ENCODE results near the gene KRTAP5-5.

DNA sequence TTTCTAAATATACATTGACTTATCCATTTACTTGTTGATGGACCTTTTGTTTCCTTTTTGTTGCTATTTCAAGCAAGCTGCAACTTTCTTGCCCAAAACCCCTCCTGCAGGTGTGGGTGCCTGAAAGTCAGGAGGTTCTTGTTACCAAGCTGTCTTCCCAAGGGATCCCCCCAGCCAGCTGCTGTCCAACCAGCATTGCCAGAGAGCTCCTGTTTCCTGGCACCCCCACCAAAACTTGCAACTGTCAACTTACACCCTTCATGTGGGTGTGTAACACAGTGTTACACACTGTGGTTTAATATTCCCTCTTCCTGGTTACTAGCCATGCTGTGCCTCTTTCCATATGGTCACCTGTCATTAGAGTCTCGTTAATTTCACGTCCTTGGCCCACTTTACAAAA, 42.9 kb upstream of the KRTAP5-5 start:
- TF ChIP-seq, protein P1, sequence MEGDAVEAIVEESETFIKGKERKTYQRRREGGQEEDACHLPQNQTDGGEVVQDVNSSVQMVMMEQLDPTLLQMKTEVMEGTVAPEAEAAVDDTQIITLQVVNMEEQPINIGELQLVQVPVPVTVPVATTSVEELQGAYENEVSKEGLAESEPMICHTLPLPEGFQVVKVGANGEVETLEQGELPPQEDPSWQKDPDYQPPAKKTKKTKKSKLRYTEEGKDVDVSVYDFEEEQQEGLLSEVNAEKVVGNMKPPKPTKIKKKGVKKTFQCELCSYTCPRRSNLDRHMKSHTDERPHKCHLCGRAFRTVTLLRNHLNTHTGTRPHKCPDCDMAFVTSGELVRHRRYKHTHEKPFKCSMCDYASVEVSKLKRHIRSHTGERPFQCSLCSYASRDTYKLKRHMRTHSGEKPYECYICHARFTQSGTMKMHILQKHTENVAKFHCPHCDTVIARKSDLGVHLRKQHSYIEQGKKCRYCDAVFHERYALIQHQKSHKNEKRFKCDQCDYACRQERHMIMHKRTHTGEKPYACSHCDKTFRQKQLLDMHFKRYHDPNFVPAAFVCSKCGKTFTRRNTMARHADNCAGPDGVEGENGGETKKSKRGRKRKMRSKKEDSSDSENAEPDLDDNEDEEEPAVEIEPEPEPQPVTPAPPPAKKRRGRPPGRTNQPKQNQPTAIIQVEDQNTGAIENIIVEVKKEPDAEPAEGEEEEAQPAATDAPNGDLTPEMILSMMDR (conservative IDR thresholded peaks at IDR 0.05; ENCODE audit: low read depth in 2 of 2), result no peak
- TF ChIP-seq JUNB (IDR thresholded peaks at IDR 0.05; ENCODE audit: unreplicated experiment), result no peak
- no peak for TF ChIP-seq EZH2 (IDR thresholded peaks at IDR 0.05; ENCODE audit: low read depth, unreplicated experiment)
- TF ChIP-seq POLR2AphosphoS5 (IDR thresholded peaks at IDR 0.05; ENCODE audit: low read depth), result no peak
- no peak for TF ChIP-seq EZH2phosphoT487 (IDR thresholded peaks at IDR 0.05; ENCODE audit: unreplicated experiment)
- TF ChIP-seq, protein P2, sequence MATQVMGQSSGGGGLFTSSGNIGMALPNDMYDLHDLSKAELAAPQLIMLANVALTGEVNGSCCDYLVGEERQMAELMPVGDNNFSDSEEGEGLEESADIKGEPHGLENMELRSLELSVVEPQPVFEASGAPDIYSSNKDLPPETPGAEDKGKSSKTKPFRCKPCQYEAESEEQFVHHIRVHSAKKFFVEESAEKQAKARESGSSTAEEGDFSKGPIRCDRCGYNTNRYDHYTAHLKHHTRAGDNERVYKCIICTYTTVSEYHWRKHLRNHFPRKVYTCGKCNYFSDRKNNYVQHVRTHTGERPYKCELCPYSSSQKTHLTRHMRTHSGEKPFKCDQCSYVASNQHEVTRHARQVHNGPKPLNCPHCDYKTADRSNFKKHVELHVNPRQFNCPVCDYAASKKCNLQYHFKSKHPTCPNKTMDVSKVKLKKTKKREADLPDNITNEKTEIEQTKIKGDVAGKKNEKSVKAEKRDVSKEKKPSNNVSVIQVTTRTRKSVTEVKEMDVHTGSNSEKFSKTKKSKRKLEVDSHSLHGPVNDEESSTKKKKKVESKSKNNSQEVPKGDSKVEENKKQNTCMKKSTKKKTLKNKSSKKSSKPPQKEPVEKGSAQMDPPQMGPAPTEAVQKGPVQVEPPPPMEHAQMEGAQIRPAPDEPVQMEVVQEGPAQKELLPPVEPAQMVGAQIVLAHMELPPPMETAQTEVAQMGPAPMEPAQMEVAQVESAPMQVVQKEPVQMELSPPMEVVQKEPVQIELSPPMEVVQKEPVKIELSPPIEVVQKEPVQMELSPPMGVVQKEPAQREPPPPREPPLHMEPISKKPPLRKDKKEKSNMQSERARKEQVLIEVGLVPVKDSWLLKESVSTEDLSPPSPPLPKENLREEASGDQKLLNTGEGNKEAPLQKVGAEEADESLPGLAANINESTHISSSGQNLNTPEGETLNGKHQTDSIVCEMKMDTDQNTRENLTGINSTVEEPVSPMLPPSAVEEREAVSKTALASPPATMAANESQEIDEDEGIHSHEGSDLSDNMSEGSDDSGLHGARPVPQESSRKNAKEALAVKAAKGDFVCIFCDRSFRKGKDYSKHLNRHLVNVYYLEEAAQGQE (IDR thresholded peaks at IDR 0.05; ENCODE audit: unreplicated experiment), result no peak
- TF ChIP-seq CREB1 (CRISPR knock-in tag; IDR thresholded peaks at IDR 0.05; ENCODE audit: low read depth), result no peak
- TF ChIP-seq, protein P3, sequence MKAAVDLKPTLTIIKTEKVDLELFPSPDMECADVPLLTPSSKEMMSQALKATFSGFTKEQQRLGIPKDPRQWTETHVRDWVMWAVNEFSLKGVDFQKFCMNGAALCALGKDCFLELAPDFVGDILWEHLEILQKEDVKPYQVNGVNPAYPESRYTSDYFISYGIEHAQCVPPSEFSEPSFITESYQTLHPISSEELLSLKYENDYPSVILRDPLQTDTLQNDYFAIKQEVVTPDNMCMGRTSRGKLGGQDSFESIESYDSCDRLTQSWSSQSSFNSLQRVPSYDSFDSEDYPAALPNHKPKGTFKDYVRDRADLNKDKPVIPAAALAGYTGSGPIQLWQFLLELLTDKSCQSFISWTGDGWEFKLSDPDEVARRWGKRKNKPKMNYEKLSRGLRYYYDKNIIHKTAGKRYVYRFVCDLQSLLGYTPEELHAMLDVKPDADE (IDR thresholded peaks at IDR 0.05), result no peak
- TF ChIP-seq STAT1 (IDR thresholded peaks at IDR 0.05; ENCODE audit: unreplicated experiment), result no peak
- TF ChIP-seq ZNF331 (CRISPR knock-in tag; IDR thresholded peaks at IDR 0.05; ENCODE audit: low read depth), result no peak
